GM12878 (cell line): ENCODE measurements around the gene SRSF10. TPM values are rescaled to one million over a fixed set of nuclear protein-coding genes. Genes with fewer than 3 reads are reported as not detected.

Experiments used
- ASH2L ChIP-seq: fragments of 300-600, 200-600 bp; sonication (generic); IDR thresholded peaks from 2 replicates; pipeline ENCODE4 v1.6.1; 2017; ENCODE audit warnings: low read depth, mild to moderate bottlenecking, borderline replicate concordance
- CEBPB ChIP-seq, 2 experiments: fragments of 150-350 bp in 1 of 2; IDR thresholded peaks; 2 replicates each; pipeline ENCODE4 v1.6.1; 2012 to 2014; ENCODE audit warnings: low read depth in 2 of 2, low read length in 2 of 2, borderline replicate concordance in 1 of 2, inconsistent platforms in 1 of 2
- CREB1 ChIP-seq: IDR thresholded peaks from 2 replicates; pipeline ENCODE4 v1.6.1; 2012; ENCODE audit warnings: low read depth, mild to moderate bottlenecking, inconsistent platforms
- EED ChIP-seq: sonication (generic); IDR thresholded peaks from 2 replicates; pipeline ENCODE4 v1.6.1; 2016; ENCODE audit warnings: antibody characterized with exemption, low read depth
- ESRRA ChIP-seq: IDR thresholded peaks from 2 replicates; pipeline ENCODE4 v1.6.1; 2012; ENCODE audit warnings: mild to moderate bottlenecking, low read length, improper control_type of control experiment
- FOXM1 ChIP-seq: IDR thresholded peaks from 2 replicates; pipeline ENCODE4 v1.6.1; 2012; ENCODE audit warnings: low read depth, mild to moderate bottlenecking, inconsistent platforms, low read length, moderate library complexity
- HCFC1 ChIP-seq: fragments of 150-350 bp; IDR thresholded peaks from 2 replicates; pipeline ENCODE4 v1.6.1; 2014; ENCODE audit warnings: low read length
- HSF1 ChIP-seq: fragments of 150-350 bp; IDR thresholded peaks from 2 replicates; pipeline ENCODE4 v1.6.1; 2014; ENCODE audit warnings: mild to moderate bottlenecking, low read depth, low read length
- NR2C2 ChIP-seq: IDR thresholded peaks from 2 replicates; pipeline ENCODE4 v1.6.1; 2011; ENCODE audit warnings: borderline replicate concordance, low read depth; ENCODE audit not compliant: control insufficient read depth, insufficient read length
- POLR2AphosphoS2 ChIP-seq: IDR thresholded peaks from 2 replicates; pipeline ENCODE4 v1.6.1; 2011; ENCODE audit warnings: low read depth, mild to moderate bottlenecking, low read length, improper control_type of control experiment, moderate library complexity
- POLR2AphosphoS5 ChIP-seq: IDR thresholded peaks from 2 replicates; pipeline ENCODE4 v1.6.1; 2011; ENCODE audit warnings: mild to moderate bottlenecking, low read length, inconsistent platforms
- RBBP5 ChIP-seq: fragments of 200-600 bp; sonication (generic); conservative IDR thresholded peaks from 2 replicates; pipeline ENCODE4 v1.6.1; 2016
- ZBED1 ChIP-seq: IDR thresholded peaks from 2 replicates; pipeline ENCODE4 v1.6.1; 2016; ENCODE audit warnings: borderline replicate concordance
- polyA plus RNA-seq, 11 experiments: library from polyadenylated mRNA; depleted of rRNA in 4 of 11; unstranded in 6 of 11; stranded (reverse) in 5 of 11; fragments of >200 nt; fragmentation: Nextera tagmentation in 4 of 11; fragmentation: Illumina TruSeq in 1 of 11; extraction: Ambion mirVana in 4 of 11; extraction: Trizol in 1 of 11; gene quantifications; 1 replicate in 1 of 11; 2 replicates in 10 of 11; pipeline versions ENCODE4 v1.2.1 to v1.2.3, GENCODE V29; 2011 to 2016; ENCODE audit warnings: inconsistent platforms in 2 of 11, missing spikeins in 2 of 11, low read depth in 1 of 11
- total RNA-seq, 4 experiments: library from RNA; depleted of rRNA in 3 of 4; stranded (reverse); fragments of >200 nt in 3 of 4; fragmentation: Illumina TruSeq in 1 of 4; extraction: Trizol in 1 of 4; gene quantifications; 2 replicates each; pipeline versions ENCODE4 v1.2.1 to v1.2.3, GENCODE V29; 2013 to 2021
- TF ChIP-seq, protein P1 (sequence below): fragments of 450-650 bp; formaldehyde crosslinking; IDR thresholded peaks from 2 replicates; pipeline ENCODE4 v1.4.0; 2020; ENCODE audit warnings: mild to moderate bottlenecking, moderate library complexity
- TF ChIP-seq, protein P2 (sequence below): IDR thresholded peaks from 2 replicates; pipeline ENCODE4 v1.6.1; 2011; ENCODE audit warnings: borderline replicate concordance, low read depth, mild to moderate bottlenecking, moderate library complexity, low read length; ENCODE audit not compliant: insufficient read depth, poor library complexity, severe bottlenecking
- TF ChIP-seq, protein P3 (sequence below): IDR thresholded peaks from 2 replicates; pipeline ENCODE4 v1.6.1; 2012; ENCODE audit warnings: mild to moderate bottlenecking, low read depth, low read length
- TF ChIP-seq, protein P4 (sequence below): IDR thresholded peaks from 2 replicates; pipeline ENCODE4 v1.6.1; 2012; ENCODE audit warnings: low read depth, low read length, improper control_type of control experiment

The SRSF10 gene
- total and polyA plus RNA-seq, 10 of the 15 experiments (the other 5 are each of a cell fraction or from before 2014, with no cell fraction given): 157 to 279 (median 222) TPM

DNA sequence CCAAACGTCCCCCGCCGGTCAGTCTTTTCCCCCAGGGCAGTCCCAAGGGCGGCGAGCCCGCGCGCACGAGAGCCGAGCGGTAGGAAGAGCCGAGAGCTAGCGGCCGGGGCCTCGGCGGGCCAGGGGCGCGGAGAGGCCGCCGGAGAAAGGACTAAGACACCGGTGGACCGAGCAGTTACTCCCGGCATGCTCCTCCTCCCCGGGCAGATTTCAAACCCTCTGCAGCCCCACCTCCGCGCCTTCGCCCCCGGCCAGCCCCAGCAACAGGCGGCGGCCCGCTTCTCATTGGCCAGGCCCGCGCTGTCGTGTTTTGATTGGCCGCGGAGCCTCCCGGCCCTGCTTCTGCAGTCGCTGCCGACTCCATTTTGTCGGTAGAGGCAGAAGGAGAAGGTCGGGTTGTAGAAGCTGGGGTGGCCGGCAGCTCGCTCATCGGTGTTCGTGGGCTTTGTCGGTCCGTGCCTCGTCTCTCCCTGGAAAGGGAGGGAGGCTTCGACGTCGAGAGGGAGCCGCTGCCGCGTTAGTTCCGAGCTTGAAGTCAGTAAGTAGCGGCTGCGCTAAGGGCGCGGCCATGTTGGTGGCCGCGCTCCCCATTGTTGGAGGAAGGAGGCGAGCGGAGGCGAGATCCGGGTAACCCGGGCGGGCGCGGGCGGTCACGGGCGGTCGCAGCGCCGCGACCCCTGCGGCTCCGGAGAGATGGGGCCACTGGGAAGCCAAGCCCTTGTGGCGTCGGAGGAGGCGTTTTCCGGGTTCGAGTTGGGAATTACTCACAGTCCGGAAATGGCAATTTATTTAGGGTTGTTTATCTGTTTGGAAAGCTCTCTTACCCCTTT is 20.5 kb downstream of the SRSF10 start, which contains the start of gene PNRC2 (continued):
- TF ChIP-seq HCFC1: peak; percentile 23; the same call in 1 of the 2 replicates
- TF ChIP-seq POLR2AphosphoS2: peak; percentile 88; the same call in 1 of the 2 replicates
- TF ChIP-seq, protein P1, sequence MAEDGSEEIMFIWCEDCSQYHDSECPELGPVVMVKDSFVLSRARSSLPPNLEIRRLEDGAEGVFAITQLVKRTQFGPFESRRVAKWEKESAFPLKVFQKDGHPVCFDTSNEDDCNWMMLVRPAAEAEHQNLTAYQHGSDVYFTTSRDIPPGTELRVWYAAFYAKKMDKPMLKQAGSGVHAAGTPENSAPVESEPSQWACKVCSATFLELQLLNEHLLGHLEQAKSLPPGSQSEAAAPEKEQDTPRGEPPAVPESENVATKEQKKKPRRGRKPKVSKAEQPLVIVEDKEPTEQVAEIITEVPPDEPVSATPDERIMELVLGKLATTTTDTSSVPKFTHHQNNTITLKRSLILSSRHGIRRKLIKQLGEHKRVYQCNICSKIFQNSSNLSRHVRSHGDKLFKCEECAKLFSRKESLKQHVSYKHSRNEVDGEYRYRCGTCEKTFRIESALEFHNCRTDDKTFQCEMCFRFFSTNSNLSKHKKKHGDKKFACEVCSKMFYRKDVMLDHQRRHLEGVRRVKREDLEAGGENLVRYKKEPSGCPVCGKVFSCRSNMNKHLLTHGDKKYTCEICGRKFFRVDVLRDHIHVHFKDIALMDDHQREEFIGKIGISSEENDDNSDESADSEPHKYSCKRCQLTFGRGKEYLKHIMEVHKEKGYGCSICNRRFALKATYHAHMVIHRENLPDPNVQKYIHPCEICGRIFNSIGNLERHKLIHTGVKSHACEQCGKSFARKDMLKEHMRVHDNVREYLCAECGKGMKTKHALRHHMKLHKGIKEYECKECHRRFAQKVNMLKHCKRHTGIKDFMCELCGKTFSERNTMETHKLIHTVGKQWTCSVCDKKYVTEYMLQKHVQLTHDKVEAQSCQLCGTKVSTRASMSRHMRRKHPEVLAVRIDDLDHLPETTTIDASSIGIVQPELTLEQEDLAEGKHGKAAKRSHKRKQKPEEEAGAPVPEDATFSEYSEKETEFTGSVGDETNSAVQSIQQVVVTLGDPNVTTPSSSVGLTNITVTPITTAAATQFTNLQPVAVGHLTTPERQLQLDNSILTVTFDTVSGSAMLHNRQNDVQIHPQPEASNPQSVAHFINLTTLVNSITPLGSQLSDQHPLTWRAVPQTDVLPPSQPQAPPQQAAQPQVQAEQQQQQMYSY (CRISPR knock-in tag): no peak
- TF ChIP-seq, protein P2, sequence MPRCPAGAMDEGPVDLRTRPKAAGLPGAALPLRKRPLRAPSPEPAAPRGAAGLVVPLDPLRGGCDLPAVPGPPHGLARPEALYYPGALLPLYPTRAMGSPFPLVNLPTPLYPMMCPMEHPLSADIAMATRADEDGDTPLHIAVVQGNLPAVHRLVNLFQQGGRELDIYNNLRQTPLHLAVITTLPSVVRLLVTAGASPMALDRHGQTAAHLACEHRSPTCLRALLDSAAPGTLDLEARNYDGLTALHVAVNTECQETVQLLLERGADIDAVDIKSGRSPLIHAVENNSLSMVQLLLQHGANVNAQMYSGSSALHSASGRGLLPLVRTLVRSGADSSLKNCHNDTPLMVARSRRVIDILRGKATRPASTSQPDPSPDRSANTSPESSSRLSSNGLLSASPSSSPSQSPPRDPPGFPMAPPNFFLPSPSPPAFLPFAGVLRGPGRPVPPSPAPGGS: peak; percentile 8
- TF ChIP-seq RBBP5: no peak
- TF ChIP-seq, protein P3, sequence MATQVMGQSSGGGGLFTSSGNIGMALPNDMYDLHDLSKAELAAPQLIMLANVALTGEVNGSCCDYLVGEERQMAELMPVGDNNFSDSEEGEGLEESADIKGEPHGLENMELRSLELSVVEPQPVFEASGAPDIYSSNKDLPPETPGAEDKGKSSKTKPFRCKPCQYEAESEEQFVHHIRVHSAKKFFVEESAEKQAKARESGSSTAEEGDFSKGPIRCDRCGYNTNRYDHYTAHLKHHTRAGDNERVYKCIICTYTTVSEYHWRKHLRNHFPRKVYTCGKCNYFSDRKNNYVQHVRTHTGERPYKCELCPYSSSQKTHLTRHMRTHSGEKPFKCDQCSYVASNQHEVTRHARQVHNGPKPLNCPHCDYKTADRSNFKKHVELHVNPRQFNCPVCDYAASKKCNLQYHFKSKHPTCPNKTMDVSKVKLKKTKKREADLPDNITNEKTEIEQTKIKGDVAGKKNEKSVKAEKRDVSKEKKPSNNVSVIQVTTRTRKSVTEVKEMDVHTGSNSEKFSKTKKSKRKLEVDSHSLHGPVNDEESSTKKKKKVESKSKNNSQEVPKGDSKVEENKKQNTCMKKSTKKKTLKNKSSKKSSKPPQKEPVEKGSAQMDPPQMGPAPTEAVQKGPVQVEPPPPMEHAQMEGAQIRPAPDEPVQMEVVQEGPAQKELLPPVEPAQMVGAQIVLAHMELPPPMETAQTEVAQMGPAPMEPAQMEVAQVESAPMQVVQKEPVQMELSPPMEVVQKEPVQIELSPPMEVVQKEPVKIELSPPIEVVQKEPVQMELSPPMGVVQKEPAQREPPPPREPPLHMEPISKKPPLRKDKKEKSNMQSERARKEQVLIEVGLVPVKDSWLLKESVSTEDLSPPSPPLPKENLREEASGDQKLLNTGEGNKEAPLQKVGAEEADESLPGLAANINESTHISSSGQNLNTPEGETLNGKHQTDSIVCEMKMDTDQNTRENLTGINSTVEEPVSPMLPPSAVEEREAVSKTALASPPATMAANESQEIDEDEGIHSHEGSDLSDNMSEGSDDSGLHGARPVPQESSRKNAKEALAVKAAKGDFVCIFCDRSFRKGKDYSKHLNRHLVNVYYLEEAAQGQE: 0 out of 2 replicates have a peak, but pooled peaks have one; percentile 25
- TF ChIP-seq HSF1: no peak
- TF ChIP-seq CEBPB (IDR thresholded peaks at IDR 0.05; ENCODE audit: borderline replicate concordance in 1 of 2, low read depth in 2 of 2, low read length in 2 of 2): peak in 1 of 2 experiments; percentile 75; a peak in 1 of 4 replicates
- no peak for TF ChIP-seq NR2C2
- peak; percentile 59; the same call in 1 of the 2 replicates for TF ChIP-seq ESRRA
- 0 out of 2 replicates have a peak, but pooled peaks have one; percentile 29 for TF ChIP-seq FOXM1
- TF ChIP-seq EED: peak; percentile 52; the same call in 1 of the 2 replicates
- TF ChIP-seq CREB1: peak; percentile 75; the same call in 1 of the 2 replicates
- TF ChIP-seq, protein P4, sequence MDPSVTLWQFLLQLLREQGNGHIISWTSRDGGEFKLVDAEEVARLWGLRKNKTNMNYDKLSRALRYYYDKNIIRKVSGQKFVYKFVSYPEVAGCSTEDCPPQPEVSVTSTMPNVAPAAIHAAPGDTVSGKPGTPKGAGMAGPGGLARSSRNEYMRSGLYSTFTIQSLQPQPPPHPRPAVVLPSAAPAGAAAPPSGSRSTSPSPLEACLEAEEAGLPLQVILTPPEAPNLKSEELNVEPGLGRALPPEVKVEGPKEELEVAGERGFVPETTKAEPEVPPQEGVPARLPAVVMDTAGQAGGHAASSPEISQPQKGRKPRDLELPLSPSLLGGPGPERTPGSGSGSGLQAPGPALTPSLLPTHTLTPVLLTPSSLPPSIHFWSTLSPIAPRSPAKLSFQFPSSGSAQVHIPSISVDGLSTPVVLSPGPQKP: no peak
- peak; percentile 97 for TF ChIP-seq POLR2AphosphoS5
- no peak for TF ChIP-seq ZBED1
- TF ChIP-seq ASH2L: peak; percentile 42; the same call in 1 of the 2 replicates
